HepG2 (cell line): ENCODE data around the gene AADACL4. TPM values are rescaled to one million over a fixed set of nuclear protein-coding genes. Genes with fewer than 3 reads are reported as not detected.

Experiments used
- DBP ChIP-seq: sonication (generic); formaldehyde crosslinking; IDR thresholded peaks from 2 replicates; pipeline ENCODE4 v1.4.0; 2020; ENCODE audit warnings: missing genetic modification reagents; ENCODE audit errors: not compliant biosample characterization
- EHMT2 ChIP-seq: fragments of 200-600 bp; sonication (generic); IDR thresholded peaks from 2 replicates; pipeline ENCODE4 v1.7.0; 2017; ENCODE audit warnings: antibody characterized with exemption, low read depth, low read length, borderline replicate concordance
- HDAC1 ChIP-seq: sonication (generic); formaldehyde crosslinking; IDR thresholded peaks from 2 replicates; pipeline ENCODE4 v1.5.1; 2020; ENCODE audit warnings: mild to moderate bottlenecking, missing genetic modification reagents
- MIER3 ChIP-seq: IDR thresholded peaks from 2 replicates; pipeline ENCODE4 v1.6.1; 2016; ENCODE audit warnings: missing compliant biosample characterization, borderline replicate concordance
- NFATC3 ChIP-seq: sonication (generic); formaldehyde crosslinking; IDR thresholded peaks from 2 replicates; pipeline ENCODE4 v1.5.1; 2020; ENCODE audit warnings: mild to moderate bottlenecking, missing genetic modification reagents
- NFE2L1 ChIP-seq: sonication (generic); formaldehyde crosslinking; IDR thresholded peaks from 2 replicates; pipeline ENCODE4 v1.4.0; 2020; ENCODE audit warnings: missing genetic modification reagents, mild to moderate bottlenecking, borderline replicate concordance
- RBFOX2 ChIP-seq: fragments of 200-400 bp; formaldehyde crosslinking; IDR thresholded peaks from 2 replicates; pipeline ENCODE4 v1.6.1; 2017; ENCODE audit warnings: low read depth, mild to moderate bottlenecking, low read length
- SATB2 ChIP-seq: sonication (generic); formaldehyde crosslinking; IDR thresholded peaks from 2 replicates; pipeline ENCODE4 v1.5.0; 2020; ENCODE audit warnings: missing genetic modification reagents
- SNRNP70 ChIP-seq: fragments of 200-400 bp; formaldehyde crosslinking; IDR thresholded peaks from 2 replicates; pipeline ENCODE4 v1.6.1; 2017; ENCODE audit warnings: mild to moderate bottlenecking, low read depth, low read length, moderate library complexity
- SRSF4 ChIP-seq: fragments of 200-400 bp; formaldehyde crosslinking; IDR thresholded peaks from one replicate; pipeline ENCODE4 v1.6.1; 2018; ENCODE audit warnings: mild to moderate bottlenecking, low read depth, low read length, moderate library complexity; ENCODE audit not compliant: poor library complexity, severe bottlenecking
- TBP ChIP-seq: sonication (generic); formaldehyde crosslinking; IDR thresholded peaks from 2 replicates; pipeline ENCODE4 v1.5.0; 2020; ENCODE audit warnings: missing genetic modification reagents
- ZBTB33 ChIP-seq: sonication (generic); formaldehyde crosslinking; IDR thresholded peaks from 2 replicates; pipeline ENCODE4 v1.4.0; 2020; ENCODE audit warnings: missing genetic modification reagents
- ZBTB38 ChIP-seq: sonication (generic); formaldehyde crosslinking; IDR thresholded peaks from 2 replicates; pipeline ENCODE4 v1.5.1; 2020; ENCODE audit warnings: mild to moderate bottlenecking, missing genetic modification reagents
- ZHX1 ChIP-seq: sonication (generic); formaldehyde crosslinking; IDR thresholded peaks from 2 replicates; pipeline ENCODE4 v1.8.1; 2022; ENCODE audit warnings: low read depth, mild to moderate bottlenecking, missing genetic modification reagents
- ZNF367 ChIP-seq: sonication (generic); formaldehyde crosslinking; IDR thresholded peaks from 2 replicates; pipeline ENCODE4 v1.4.0; 2020; ENCODE audit warnings: missing genetic modification reagents, borderline replicate concordance
- ZSCAN22 ChIP-seq: sonication (generic); formaldehyde crosslinking; IDR thresholded peaks from 2 replicates; pipeline ENCODE4 v1.4.0; 2020; ENCODE audit warnings: mild to moderate bottlenecking, missing genetic modification reagents
- polyA plus RNA-seq, 8 experiments: library from polyadenylated mRNA; depleted of rRNA in 3 of 8; stranded (reverse) in 7 of 8; unstranded in 1 of 8; fragments of >200 nt; fragmentation: Illumina TruSeq in 4 of 8; extraction: Trizol in 4 of 8; gene quantifications; 2 replicates each; pipeline versions ENCODE4 v1.2.1 to v1.2.3, GENCODE V29; 2011 to 2016; ENCODE audit warnings: low read depth in 4 of 8, missing spikeins in 1 of 8, mixed read lengths in 1 of 8; ENCODE audit not compliant: insufficient read depth in 1 of 8
- total RNA-seq, 5 experiments: library from RNA; depleted of rRNA; stranded (reverse); fragments of >200 nt; fragmentation: Illumina TruSeq; extraction: Trizol; gene quantifications; 2 replicates each; pipeline ENCODE4 v1.2.3, GENCODE V29; 2016; ENCODE audit warnings: low read depth in 1 of 5
- TF ChIP-seq, protein P1 (sequence below): sonication (generic); formaldehyde crosslinking; IDR thresholded peaks from 2 replicates; pipeline ENCODE4; 2020; ENCODE audit warnings: missing genetic modification reagents, mild to moderate bottlenecking, borderline replicate concordance
- TF ChIP-seq, protein P2 (sequence below): sonication (generic); formaldehyde crosslinking; IDR thresholded peaks from 2 replicates; pipeline ENCODE4 v1.9.0; 2022; ENCODE audit warnings: low read depth, missing genetic modification reagents

The AADACL4 gene
- total and polyA plus RNA-seq, 2 of the 13 experiments (the other 11 are each of a cell fraction or from before 2014, with no cell fraction given), result not detected

GRCh38 chr1:12615865-12616708, 27.8 kb upstream of the AADACL4 start (continued):
- no peak for TF ChIP-seq SATB2
- peak; percentile 95 for TF ChIP-seq HDAC1 (CRISPR knock-in tag)
- TF ChIP-seq, protein P1, sequence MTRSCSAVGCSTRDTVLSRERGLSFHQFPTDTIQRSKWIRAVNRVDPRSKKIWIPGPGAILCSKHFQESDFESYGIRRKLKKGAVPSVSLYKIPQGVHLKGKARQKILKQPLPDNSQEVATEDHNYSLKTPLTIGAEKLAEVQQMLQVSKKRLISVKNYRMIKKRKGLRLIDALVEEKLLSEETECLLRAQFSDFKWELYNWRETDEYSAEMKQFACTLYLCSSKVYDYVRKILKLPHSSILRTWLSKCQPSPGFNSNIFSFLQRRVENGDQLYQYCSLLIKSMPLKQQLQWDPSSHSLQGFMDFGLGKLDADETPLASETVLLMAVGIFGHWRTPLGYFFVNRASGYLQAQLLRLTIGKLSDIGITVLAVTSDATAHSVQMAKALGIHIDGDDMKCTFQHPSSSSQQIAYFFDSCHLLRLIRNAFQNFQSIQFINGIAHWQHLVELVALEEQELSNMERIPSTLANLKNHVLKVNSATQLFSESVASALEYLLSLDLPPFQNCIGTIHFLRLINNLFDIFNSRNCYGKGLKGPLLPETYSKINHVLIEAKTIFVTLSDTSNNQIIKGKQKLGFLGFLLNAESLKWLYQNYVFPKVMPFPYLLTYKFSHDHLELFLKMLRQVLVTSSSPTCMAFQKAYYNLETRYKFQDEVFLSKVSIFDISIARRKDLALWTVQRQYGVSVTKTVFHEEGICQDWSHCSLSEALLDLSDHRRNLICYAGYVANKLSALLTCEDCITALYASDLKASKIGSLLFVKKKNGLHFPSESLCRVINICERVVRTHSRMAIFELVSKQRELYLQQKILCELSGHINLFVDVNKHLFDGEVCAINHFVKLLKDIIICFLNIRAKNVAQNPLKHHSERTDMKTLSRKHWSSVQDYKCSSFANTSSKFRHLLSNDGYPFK (CRISPR knock-in tag), result peak; percentile 49
- peak; percentile 32; the same call in 1 of the 2 replicates for TF ChIP-seq MIER3 (CRISPR knock-in tag)
- TF ChIP-seq, protein P2, sequence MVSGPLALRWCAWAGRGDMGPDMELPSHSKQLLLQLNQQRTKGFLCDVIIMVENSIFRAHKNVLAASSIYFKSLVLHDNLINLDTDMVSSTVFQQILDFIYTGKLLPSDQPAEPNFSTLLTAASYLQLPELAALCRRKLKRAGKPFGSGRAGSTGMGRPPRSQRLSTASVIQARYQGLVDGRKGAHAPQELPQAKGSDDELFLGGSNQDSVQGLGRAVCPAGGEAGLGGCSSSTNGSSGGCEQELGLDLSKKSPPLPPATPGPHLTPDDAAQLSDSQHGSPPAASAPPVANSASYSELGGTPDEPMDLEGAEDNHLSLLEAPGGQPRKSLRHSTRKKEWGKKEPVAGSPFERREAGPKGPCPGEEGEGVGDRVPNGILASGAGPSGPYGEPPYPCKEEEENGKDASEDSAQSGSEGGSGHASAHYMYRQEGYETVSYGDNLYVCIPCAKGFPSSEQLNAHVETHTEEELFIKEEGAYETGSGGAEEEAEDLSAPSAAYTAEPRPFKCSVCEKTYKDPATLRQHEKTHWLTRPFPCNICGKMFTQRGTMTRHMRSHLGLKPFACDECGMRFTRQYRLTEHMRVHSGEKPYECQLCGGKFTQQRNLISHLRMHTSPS (CRISPR knock-in tag), result 0 out of 2 replicates have a peak, but pooled peaks have one; percentile 18
- no peak for TF ChIP-seq SRSF4
- no peak for TF ChIP-seq ZBTB38
- TF ChIP-seq ZNF367 (CRISPR knock-in tag), result 0 out of 2 replicates have a peak, but pooled peaks have one; percentile 56
- TF ChIP-seq EHMT2, result no peak
- no peak for TF ChIP-seq ZSCAN22 (CRISPR knock-in tag)
- TF ChIP-seq TBP, result no peak
- TF ChIP-seq DBP, result no peak
- 0 out of 2 replicates have a peak, but pooled peaks have one; percentile 60 for TF ChIP-seq NFATC3
- no peak for TF ChIP-seq ZBTB33 (CRISPR knock-in tag)
- TF ChIP-seq RBFOX2, result 0 out of 2 replicates have a peak, but pooled peaks have one; percentile 24
- TF ChIP-seq SNRNP70, result no peak
- TF ChIP-seq ZHX1 (CRISPR knock-in tag), result no peak
- TF ChIP-seq NFE2L1 (CRISPR knock-in tag), result no peak
